GM12878 (cell line): ENCODE data around the gene WFDC6. TPM values are rescaled to one million over a fixed set of nuclear protein-coding genes. Genes with fewer than 3 reads are reported as not detected.
A peak's percentile ranks its signal among the peaks of the same experiment; 100 is the strongest.

Source experiments
- ATAC-seq: fragments of 200-7000 bp; cut with Tn5 transposase; 3 replicates; pipeline ENCODE4 v1.9.1; 2020; ENCODE audit warnings: mild to moderate bottlenecking, moderate library complexity
- BruUV-seq: library from RNA; stranded (reverse); fragments of 400-500 nt; replicated peaks from 2 replicates; lab custom pipeline; 2021; lab: Mats Ljungman, UMichigan
- CTCF ChIA-PET: fragments of 300-600 bp; sonication (Branson Sonifier 250); formaldehyde crosslinking; extraction: SDS; loops from one replicate; lab custom pipeline; 2021; ENCODE audit warnings: inconsistent platforms; lab: Yijun Ruan, JAX
- POLR2A ChIA-PET: fragments of 350-600 bp; formaldehyde crosslinking; extraction: SDS; loops from one replicate; lab custom pipeline; 2021; ENCODE audit warnings: inconsistent platforms; lab: Charles Lee
- RAD21 ChIA-PET: fragments of 300-600 bp; sonication (Branson Sonifier 250); formaldehyde crosslinking; loops from one replicate; lab custom pipeline; 2023; ENCODE audit warnings: antibody characterized with exemption; ENCODE audit not compliant: unreplicated experiment; lab: Charles Lee
- SMC1A ChIA-PET: fragments of 300-600 bp; sonication (Branson Sonifier 250); formaldehyde crosslinking; loops from one replicate; lab custom pipeline; 2023; ENCODE audit not compliant: unreplicated experiment, uncharacterized antibody; lab: Charles Lee
- DNase-seq: peaks from one replicate; pipeline ENCODE4 v3.0.0-alpha.2; 2011; ENCODE audit warnings: low read depth, low spot score
- FAIRE-seq: peaks from 3 replicates; lab custom pipeline; 2011; peaks lifted over from hg19 to GRCh38; lab: Jason Lieb, UNC
- H2AFZ ChIP-seq: 2 replicates; pipeline ENCODE4 v1.6.0; 2011; ENCODE audit warnings: low read depth, low read length, control low read depth; ENCODE audit not compliant: control insufficient read depth
- H3K27ac ChIP-seq: 2 replicates; pipeline ENCODE4 v1.5.1; 2011; ENCODE audit warnings: control low read depth; ENCODE audit not compliant: control insufficient read depth, insufficient read depth
- H3K27me3 ChIP-seq, 2 experiments: replicated peaks in 1 of 2; 2 replicates each; pipeline versions ENCODE4 v1.6.0 to v1.6.1; 2011; ENCODE audit warnings: low read length in 1 of 2; ENCODE audit not compliant: control insufficient read depth in 2 of 2, insufficient read depth in 2 of 2
- H3K36me3 ChIP-seq, 2 experiments: 2 replicates each; pipeline ENCODE4 v1.5.1; 2011; ENCODE audit warnings: low read length in 1 of 2; ENCODE audit not compliant: control insufficient read depth in 2 of 2, insufficient read depth in 2 of 2
- H3K4me1 ChIP-seq: 2 replicates; pipeline ENCODE4 v1.6.1; 2011; ENCODE audit warnings: mild to moderate bottlenecking, low read length, moderate library complexity, mixed read lengths; ENCODE audit not compliant: control insufficient read depth, insufficient read depth
- H3K4me2 ChIP-seq: 2 replicates; pipeline ENCODE4 v1.6.0; 2011; ENCODE audit warnings: control low read depth; ENCODE audit not compliant: control insufficient read depth, insufficient read depth
- H3K4me3 ChIP-seq: fragments of 200-600 bp; sonication (generic); 2 replicates; pipeline ENCODE4 v1.5.1; 2016
- H3K79me2 ChIP-seq: 2 replicates; pipeline ENCODE4 v1.6.0; 2011; ENCODE audit warnings: low read length; ENCODE audit not compliant: control insufficient read depth, insufficient read depth
- H3K9ac ChIP-seq: 2 replicates; pipeline ENCODE4 v1.8.0; 2011; ENCODE audit warnings: low read length, control low read depth, mixed read lengths; ENCODE audit not compliant: control insufficient read depth, insufficient read depth
- H3K9me3 ChIP-seq: replicated peaks from 3 replicates; pipeline ENCODE4 v1.5.1; 2011; ENCODE audit warnings: mild to moderate bottlenecking, low read length; ENCODE audit not compliant: control insufficient read depth, insufficient read depth
- H4K20me1 ChIP-seq: 2 replicates; pipeline ENCODE4 v1.6.0; 2011; ENCODE audit not compliant: control insufficient read depth, insufficient read depth
- CREB1 ChIP-seq: IDR thresholded peaks from 2 replicates; pipeline ENCODE4 v1.6.1; 2012; ENCODE audit warnings: low read depth, mild to moderate bottlenecking, inconsistent platforms
- IKZF1 ChIP-seq: fragments of 450-650 bp; conservative IDR thresholded peaks from 2 replicates; pipeline ENCODE4 v1.6.1; 2017; ENCODE audit warnings: antibody characterized with exemption, mild to moderate bottlenecking
- KAT2A ChIP-seq: conservative IDR thresholded peaks from 2 replicates; pipeline ENCODE4 v1.6.1; 2011; ENCODE audit warnings: low read depth, low read length; ENCODE audit not compliant: control insufficient read depth
- RAD21 ChIP-seq: IDR thresholded peaks from 2 replicates; pipeline ENCODE4 v1.6.1; 2011; ENCODE audit warnings: mild to moderate bottlenecking, low read depth, low read length, moderate library complexity; ENCODE audit not compliant: insufficient read depth
- RFX5 ChIP-seq: IDR thresholded peaks from 2 replicates; pipeline ENCODE4 v1.6.1; 2011; ENCODE audit warnings: low read depth, low read length, improper control_type of control experiment
- ZNF384 ChIP-seq: IDR thresholded peaks from 2 replicates; pipeline ENCODE4 v1.6.1; 2012; ENCODE audit warnings: low read depth, mild to moderate bottlenecking, low read length, improper control_type of control experiment, borderline replicate concordance
- ZSCAN29 ChIP-seq: fragments of 450-650 bp; IDR thresholded peaks from 2 replicates; pipeline ENCODE4 v1.6.1; 2017; ENCODE audit warnings: mild to moderate bottlenecking, moderate library complexity
- WGBS: methylation state at CpG from one replicate; pipeline ENCODE4 v1.1.6; 2016; ENCODE audit warnings: low lambda C conversion rate; ENCODE audit not compliant: insufficient replicate concordance, insufficient coverage; ENCODE audit errors: missing lambda C conversion rate; 5-methylcytosine and 5-hydroxymethylcytosine counted together
- in situ Hi-C: fragments of 300-500 bp; cut with MboI; formaldehyde crosslinking; loops from 9 replicates; pipeline ENCODE4 v1.14.3; 2018; ENCODE audit warnings: mixed read lengths
- intact Hi-C: fragments of 100-400 bp; cut with micrococcal nuclease; formaldehyde crosslinking; loops from one replicate; pipeline ENCODE4 v1.14.2; 2022; ENCODE audit not compliant: unreplicated experiment
- polyA plus RNA-seq, 11 experiments: library from polyadenylated mRNA; depleted of rRNA in 4 of 11; unstranded in 6 of 11; stranded (reverse) in 5 of 11; fragments of >200 nt; fragmentation: Nextera tagmentation in 4 of 11; fragmentation: Illumina TruSeq in 1 of 11; extraction: Ambion mirVana in 4 of 11; extraction: Trizol in 1 of 11; gene quantifications; 1 replicate in 1 of 11; 2 replicates in 10 of 11; pipeline versions ENCODE4 v1.2.1 to v1.2.3, GENCODE V29; 2011 to 2016; ENCODE audit warnings: inconsistent platforms in 2 of 11, missing spikeins in 2 of 11, low read depth in 1 of 11
- total RNA-seq, 4 experiments: library from RNA; depleted of rRNA in 3 of 4; stranded (reverse); fragments of >200 nt in 3 of 4; fragmentation: Illumina TruSeq in 1 of 4; extraction: Trizol in 1 of 4; gene quantifications; 2 replicates each; pipeline versions ENCODE4 v1.2.1 to v1.2.3, GENCODE V29; 2013 to 2021
- TF ChIP-seq, protein P1 (sequence below), 3 experiments: IDR thresholded peaks in 2 of 3; conservative IDR thresholded peaks in 1 of 3; 2 replicates each; pipeline ENCODE4 v1.5.1; 2011; ENCODE audit warnings: low read depth in 3 of 3, low read length in 3 of 3, mild to moderate bottlenecking in 3 of 3, control low read depth in 2 of 3, moderate library complexity in 2 of 3, inconsistent platforms in 1 of 3, mixed read lengths in 1 of 3; ENCODE audit not compliant: control insufficient read depth in 2 of 3, insufficient read depth in 1 of 3; ENCODE audit errors: extremely low read depth in 1 of 3
- TF ChIP-seq, protein P2 (sequence below): IDR thresholded peaks from 2 replicates; pipeline ENCODE4 v1.6.1; 2011; ENCODE audit warnings: low read depth, mild to moderate bottlenecking, low read length, moderate library complexity, borderline replicate concordance; ENCODE audit errors: extremely low read depth
- TF ChIP-seq, protein P3 (sequence below): fragments of 450-650 bp; IDR thresholded peaks from 2 replicates; pipeline ENCODE4 v1.6.1; 2016; ENCODE audit warnings: mild to moderate bottlenecking, moderate library complexity, borderline replicate concordance

The WFDC6 gene
- total and polyA plus RNA-seq, 10 of the 15 experiments (the other 5 are each of a cell fraction or from before 2014, with no cell fraction given): not detected

DNA sequence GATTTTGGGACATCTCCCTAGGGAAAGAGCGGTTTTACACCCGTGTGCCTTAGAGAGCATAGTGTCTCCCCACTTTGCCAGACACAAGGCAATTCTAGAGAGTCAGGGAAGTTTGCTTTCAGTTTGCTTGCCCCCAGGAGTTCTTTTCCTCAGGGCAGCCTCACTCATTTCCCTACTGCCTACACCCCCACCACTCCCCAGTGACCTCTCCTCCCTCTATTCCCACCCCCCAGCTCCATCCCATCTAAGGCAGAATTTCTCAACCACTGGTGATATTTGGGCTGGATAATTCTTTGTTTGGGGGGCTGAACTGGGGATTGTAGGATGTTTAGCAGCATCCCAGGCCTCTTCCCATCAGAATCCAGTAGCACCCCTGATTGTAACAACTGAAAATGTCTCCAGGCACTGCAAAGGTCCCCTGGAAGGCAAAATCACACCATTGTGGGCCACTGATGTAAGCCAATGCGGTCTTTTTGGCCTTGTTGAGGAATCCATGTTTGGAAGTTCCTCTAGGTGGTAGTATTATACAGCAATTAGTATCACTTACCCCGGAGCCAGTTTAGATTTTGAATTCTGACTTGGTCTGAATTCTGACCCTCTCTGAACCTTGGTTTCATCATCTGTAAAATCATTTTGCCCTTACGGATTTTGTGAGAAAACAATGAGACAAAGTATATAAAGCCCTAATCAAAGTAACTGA lies 6.6 kb upstream of the WFDC6 start:
- ChIA-PET POLR2A (no interaction called here), CTCF (no interaction called here), SMC1A (no interaction called here), RAD21 (no interaction called here)
- Histone ChIP-seq H3K27me3 (no peaks in the 10 kb centered on the region; a peak in 2 of 4 replicates), H2AFZ (no peak overlapping the region), H3K9ac (no peak overlapping the region), H3K4me3 (no peak overlapping the region), H3K4me2 (no peak overlapping the region), H3K36me3 (no peaks in the 10 kb centered on the region), H3K27ac (no peak overlapping the region), H3K4me1 (no peaks in the 10 kb centered on the region), H3K9me3 (no peaks in the 10 kb centered on the region), H4K20me1 (no peaks in the 10 kb centered on the region), H3K79me2 (no peaks in the 10 kb centered on the region)
- peak; percentile 48 for TF ChIP-seq RAD21
- TF ChIP-seq, protein P1, sequence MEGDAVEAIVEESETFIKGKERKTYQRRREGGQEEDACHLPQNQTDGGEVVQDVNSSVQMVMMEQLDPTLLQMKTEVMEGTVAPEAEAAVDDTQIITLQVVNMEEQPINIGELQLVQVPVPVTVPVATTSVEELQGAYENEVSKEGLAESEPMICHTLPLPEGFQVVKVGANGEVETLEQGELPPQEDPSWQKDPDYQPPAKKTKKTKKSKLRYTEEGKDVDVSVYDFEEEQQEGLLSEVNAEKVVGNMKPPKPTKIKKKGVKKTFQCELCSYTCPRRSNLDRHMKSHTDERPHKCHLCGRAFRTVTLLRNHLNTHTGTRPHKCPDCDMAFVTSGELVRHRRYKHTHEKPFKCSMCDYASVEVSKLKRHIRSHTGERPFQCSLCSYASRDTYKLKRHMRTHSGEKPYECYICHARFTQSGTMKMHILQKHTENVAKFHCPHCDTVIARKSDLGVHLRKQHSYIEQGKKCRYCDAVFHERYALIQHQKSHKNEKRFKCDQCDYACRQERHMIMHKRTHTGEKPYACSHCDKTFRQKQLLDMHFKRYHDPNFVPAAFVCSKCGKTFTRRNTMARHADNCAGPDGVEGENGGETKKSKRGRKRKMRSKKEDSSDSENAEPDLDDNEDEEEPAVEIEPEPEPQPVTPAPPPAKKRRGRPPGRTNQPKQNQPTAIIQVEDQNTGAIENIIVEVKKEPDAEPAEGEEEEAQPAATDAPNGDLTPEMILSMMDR (IDR thresholded peaks at IDR 0.05 in 2 of 3, conservative IDR thresholded peaks at IDR 0.05 in 1 of 3; ENCODE audit: control insufficient read depth in 2 of 3, extremely low read depth in 1 of 3, insufficient read depth in 1 of 3, low read depth in 3 of 3, low read length in 3 of 3): peak in 2 of 3 experiments; percentile 11 to 32; a peak in 2 of 6 replicates
- no peak for TF ChIP-seq ZNF384
- DNase-seq: no peak
- intact Hi-C loops (loop anchor here (1.0 kb wide), 1 partner anchor 225 kb away; no protein-coding TSS in a partner anchor), in situ Hi-C loops (no loop called here)
- no peak for FAIRE-seq
- no TSS peak for BruUV-seq
- WGBS: 12% methylated on average over 5 of the region's 5 CpGs
- 0 out of 3 replicates have a peak, but pooled peaks have one; percentile 26 for ATAC-seq

DNA sequence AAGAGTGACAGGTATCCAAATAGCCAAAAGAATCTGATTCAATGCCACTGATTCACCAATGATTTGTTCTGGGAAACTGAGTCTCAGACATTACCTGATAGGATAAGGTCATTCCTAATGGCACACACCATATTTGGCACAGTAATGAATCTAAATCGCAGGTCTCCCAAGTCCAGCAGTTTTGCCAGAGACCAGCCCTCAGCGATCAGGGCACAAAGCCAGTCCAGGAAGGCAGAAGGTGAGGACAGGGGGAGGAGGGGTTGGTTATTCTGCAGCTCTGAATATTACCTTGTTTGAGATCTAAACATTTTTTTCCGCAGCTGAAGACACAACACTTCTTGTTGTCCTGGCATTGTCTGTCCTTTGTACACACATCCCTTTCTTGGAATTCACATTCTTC lies 6.1 kb upstream of the WFDC6 start:
- Histone ChIP-seq H4K20me1 (no peaks in the 10 kb centered on the region), H3K27me3 (no peaks in the 10 kb centered on the region; a peak in 2 of 4 replicates), H2AFZ (no peak overlapping the region), H3K27ac (no peak overlapping the region), H3K4me2 (no peak overlapping the region), H3K9ac (no peak overlapping the region), H3K36me3 (no peaks in the 10 kb centered on the region), H3K79me2 (no peaks in the 10 kb centered on the region), H3K9me3 (no peaks in the 10 kb centered on the region), H3K4me1 (no peaks in the 10 kb centered on the region), H3K4me3 (no peak overlapping the region)
- POLR2A ChIA-PET: no interaction called here
- RAD21 ChIA-PET: no interaction called here
- no peak for ATAC-seq
- CTCF ChIA-PET: no interaction called here
- BruUV-seq: no TSS peak
- intact Hi-C loops (no loop called here), in situ Hi-C loops (no loop called here)
- SMC1A ChIA-PET: no interaction called here
- no peak for DNase-seq
- WGBS: 47% methylated on average over 3 of the region's 3 CpGs
- no peak for FAIRE-seq
- TF ChIP-seq IKZF1 (no peak), RFX5 (no peak), KAT2A (no peak), CREB1 (no peak), ZSCAN29 (no peak)
- TF ChIP-seq, protein P2, sequence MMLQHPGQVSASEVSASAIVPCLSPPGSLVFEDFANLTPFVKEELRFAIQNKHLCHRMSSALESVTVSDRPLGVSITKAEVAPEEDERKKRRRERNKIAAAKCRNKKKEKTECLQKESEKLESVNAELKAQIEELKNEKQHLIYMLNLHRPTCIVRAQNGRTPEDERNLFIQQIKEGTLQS: no peak
- TF ChIP-seq, protein P3, sequence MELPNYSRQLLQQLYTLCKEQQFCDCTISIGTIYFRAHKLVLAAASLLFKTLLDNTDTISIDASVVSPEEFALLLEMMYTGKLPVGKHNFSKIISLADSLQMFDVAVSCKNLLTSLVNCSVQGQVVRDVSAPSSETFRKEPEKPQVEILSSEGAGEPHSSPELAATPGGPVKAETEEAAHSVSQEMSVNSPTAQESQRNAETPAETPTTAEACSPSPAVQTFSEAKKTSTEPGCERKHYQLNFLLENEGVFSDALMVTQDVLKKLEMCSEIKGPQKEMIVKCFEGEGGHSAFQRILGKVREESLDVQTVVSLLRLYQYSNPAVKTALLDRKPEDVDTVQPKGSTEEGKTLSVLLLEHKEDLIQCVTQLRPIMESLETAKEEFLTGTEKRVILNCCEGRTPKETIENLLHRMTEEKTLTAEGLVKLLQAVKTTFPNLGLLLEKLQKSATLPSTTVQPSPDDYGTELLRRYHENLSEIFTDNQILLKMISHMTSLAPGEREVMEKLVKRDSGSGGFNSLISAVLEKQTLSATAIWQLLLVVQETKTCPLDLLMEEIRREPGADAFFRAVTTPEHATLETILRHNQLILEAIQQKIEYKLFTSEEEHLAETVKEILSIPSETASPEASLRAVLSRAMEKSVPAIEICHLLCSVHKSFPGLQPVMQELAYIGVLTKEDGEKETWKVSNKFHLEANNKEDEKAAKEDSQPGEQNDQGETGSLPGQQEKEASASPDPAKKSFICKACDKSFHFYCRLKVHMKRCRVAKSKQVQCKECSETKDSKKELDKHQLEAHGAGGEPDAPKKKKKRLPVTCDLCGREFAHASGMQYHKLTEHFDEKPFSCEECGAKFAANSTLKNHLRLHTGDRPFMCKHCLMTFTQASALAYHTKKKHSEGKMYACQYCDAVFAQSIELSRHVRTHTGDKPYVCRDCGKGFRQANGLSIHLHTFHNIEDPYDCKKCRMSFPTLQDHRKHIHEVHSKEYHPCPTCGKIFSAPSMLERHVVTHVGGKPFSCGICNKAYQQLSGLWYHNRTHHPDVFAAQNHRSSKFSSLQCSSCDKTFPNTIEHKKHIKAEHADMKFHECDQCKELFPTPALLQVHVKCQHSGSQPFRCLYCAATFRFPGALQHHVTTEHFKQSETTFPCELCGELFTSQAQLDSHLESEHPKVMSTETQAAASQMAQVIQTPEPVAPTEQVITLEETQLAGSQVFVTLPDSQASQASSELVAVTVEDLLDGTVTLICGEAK: no peak
